PC-3 (cell line): ENCODE measurements around the gene JSRP1.

Experiments used
- EZH2 ChIP-seq: fragments of 300-600 bp; sonication (generic); IDR thresholded peaks from one replicate; pipeline ENCODE4 v1.6.1; 2017; ENCODE audit warnings: antibody characterized with exemption, mild to moderate bottlenecking, low read length; ENCODE audit not compliant: unreplicated experiment
- EZH2phosphoT487 ChIP-seq: fragments of 300-600 bp; sonication (generic); IDR thresholded peaks from 2 replicates; pipeline ENCODE4 v1.6.1; 2018; ENCODE audit warnings: mild to moderate bottlenecking, antibody characterized with exemption, low read length, borderline replicate concordance
- TF ChIP-seq, protein P1 (sequence below): fragments of 300-600 bp; sonication (generic); conservative IDR thresholded peaks from 2 replicates; pipeline ENCODE4 v1.5.1; 2017; ENCODE audit warnings: antibody characterized with exemption, low read depth, mild to moderate bottlenecking, low read length

DNA sequence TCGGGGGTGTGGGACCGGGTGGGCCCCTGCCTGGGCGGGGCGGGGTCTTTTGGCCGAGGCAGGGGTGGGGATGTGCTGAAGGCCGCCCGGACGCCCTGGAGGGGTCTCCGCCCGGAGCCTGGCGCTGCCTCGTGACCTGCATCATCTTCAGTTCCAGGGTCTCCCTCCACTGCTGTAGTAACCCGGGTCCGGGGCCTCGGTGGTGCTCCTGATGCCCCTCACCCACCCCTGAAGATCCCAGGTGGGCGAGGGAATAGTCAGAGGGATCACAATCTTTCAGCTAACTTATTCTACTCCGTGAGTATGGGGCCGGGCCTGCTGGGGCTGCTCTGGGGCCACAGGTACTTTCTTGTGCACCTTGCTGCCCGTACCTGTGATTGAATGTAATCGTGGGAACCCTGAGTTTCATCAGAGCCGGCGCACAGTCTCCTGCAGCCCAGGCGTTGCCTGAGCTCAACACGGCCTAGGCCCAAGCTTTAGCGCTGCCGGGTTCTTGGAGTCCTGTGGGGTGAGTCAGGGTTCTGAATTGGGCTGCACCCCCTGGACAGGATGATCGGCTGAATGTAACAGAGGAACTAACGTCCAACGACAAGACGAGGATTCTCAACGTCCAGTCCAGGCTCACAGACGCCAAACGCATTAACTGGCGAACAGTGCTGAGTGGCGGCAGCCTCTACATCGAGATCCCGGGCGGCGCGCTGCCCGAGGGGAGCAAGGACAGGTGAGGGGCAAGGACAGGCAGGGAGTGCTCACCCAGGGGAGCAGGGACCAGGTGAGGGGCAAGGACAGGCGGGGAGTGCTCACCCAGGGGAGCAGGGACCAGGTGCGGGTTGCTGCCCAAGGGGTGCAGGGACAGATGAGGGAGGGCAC, 15.3 kb upstream of the JSRP1 start:
- TF ChIP-seq, protein P1, sequence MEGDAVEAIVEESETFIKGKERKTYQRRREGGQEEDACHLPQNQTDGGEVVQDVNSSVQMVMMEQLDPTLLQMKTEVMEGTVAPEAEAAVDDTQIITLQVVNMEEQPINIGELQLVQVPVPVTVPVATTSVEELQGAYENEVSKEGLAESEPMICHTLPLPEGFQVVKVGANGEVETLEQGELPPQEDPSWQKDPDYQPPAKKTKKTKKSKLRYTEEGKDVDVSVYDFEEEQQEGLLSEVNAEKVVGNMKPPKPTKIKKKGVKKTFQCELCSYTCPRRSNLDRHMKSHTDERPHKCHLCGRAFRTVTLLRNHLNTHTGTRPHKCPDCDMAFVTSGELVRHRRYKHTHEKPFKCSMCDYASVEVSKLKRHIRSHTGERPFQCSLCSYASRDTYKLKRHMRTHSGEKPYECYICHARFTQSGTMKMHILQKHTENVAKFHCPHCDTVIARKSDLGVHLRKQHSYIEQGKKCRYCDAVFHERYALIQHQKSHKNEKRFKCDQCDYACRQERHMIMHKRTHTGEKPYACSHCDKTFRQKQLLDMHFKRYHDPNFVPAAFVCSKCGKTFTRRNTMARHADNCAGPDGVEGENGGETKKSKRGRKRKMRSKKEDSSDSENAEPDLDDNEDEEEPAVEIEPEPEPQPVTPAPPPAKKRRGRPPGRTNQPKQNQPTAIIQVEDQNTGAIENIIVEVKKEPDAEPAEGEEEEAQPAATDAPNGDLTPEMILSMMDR: no peak
- TF ChIP-seq EZH2phosphoT487 (no peak), EZH2 (no peak)
